Neural cell (in vitro differentiated cells): ENCODE results near the gene WDR54. TPM values are rescaled to one million over a fixed set of nuclear protein-coding genes. Genes with fewer than 3 reads are reported as not detected.

Experiments
- H2AFZ ChIP-seq: fragments of 200-600, 300-800 bp; sonication (generic), shearing (Covaris generic); 2 replicates; pipeline ENCODE4 v1.6.0; 2014; ENCODE audit warnings: low read depth, mild to moderate bottlenecking, antibody characterized with exemption, low read length, moderate library complexity
- H3F3A ChIP-seq: fragments of 200-600 bp; shearing (Covaris generic); 2 replicates; pipeline ENCODE4 v1.6.1; 2016; ENCODE audit warnings: mild to moderate bottlenecking, moderate library complexity, mixed read lengths, antibody characterized with exemption, low read length; ENCODE audit not compliant: insufficient read depth, poor library complexity, severe bottlenecking
- H3K27ac ChIP-seq: fragments of 200-600, 300-800 bp; sonication (generic), shearing (Covaris generic); 2 replicates; pipeline ENCODE4 v1.5.1; 2014; ENCODE audit warnings: mild to moderate bottlenecking, low read length, moderate library complexity
- H3K27me3 ChIP-seq: fragments of 300-800, 200-600 bp; sonication (generic), shearing (Covaris generic); 2 replicates; pipeline ENCODE4 v1.6.0; 2014; ENCODE audit warnings: mild to moderate bottlenecking, low read depth, low read length, moderate library complexity; ENCODE audit not compliant: insufficient read depth
- H3K36me3 ChIP-seq: fragments of 300-800, 200-600 bp; sonication (generic), shearing (Covaris generic); 2 replicates; pipeline ENCODE4 v1.5.1; 2014; ENCODE audit warnings: mild to moderate bottlenecking, antibody characterized with exemption, low read length, moderate library complexity; ENCODE audit not compliant: insufficient read depth
- H3K4me2 ChIP-seq: fragments of 300-800, 200-600 bp; sonication (generic), shearing (Covaris generic); 2 replicates; pipeline ENCODE4 v1.6.0; 2014; ENCODE audit warnings: mild to moderate bottlenecking, low read length
- H3K4me3 ChIP-seq: fragments of 300-800, 200-600 bp; sonication (generic), shearing (Covaris generic); 2 replicates; pipeline ENCODE4 v1.5.1; 2014; ENCODE audit warnings: mild to moderate bottlenecking, low read length, moderate library complexity
- H3K79me2 ChIP-seq: fragments of 200-600 bp; shearing (Covaris generic); replicated peaks from 2 replicates; pipeline ENCODE4 v1.6.0; 2014; ENCODE audit warnings: mild to moderate bottlenecking, low read length, moderate library complexity; ENCODE audit not compliant: insufficient read depth
- H3K9ac ChIP-seq: fragments of 300-800, 200-600 bp; sonication (generic), shearing (Covaris generic); 2 replicates; pipeline ENCODE4 v1.6.1; 2016; ENCODE audit warnings: mild to moderate bottlenecking, low read length, mixed read lengths
- H3K9me2 ChIP-seq: fragments of 200-600 bp; shearing (Covaris generic); 2 replicates; pipeline ENCODE4 v1.6.1; 2016; ENCODE audit warnings: mild to moderate bottlenecking, low read length, mixed read lengths; ENCODE audit not compliant: insufficient read depth
- H3K9me3 ChIP-seq: fragments of 200-600, 300-800 bp; sonication (generic), shearing (Covaris generic); 2 replicates; pipeline ENCODE4 v1.6.1; 2016; ENCODE audit warnings: mild to moderate bottlenecking, mixed run types, low read length, moderate library complexity, mixed read lengths
- H4K20me1 ChIP-seq: fragments of 200-600 bp; shearing (Covaris generic); 2 replicates; pipeline ENCODE4 v1.6.1; 2016; ENCODE audit warnings: mild to moderate bottlenecking, mixed run types; ENCODE audit not compliant: insufficient read depth
- CTCF ChIP-seq: fragments of 450-650 bp; IDR thresholded peaks from 2 replicates; pipeline ENCODE4 v1.5.1; 2014; ENCODE audit warnings: antibody characterized with exemption, mild to moderate bottlenecking, moderate library complexity; ENCODE audit not compliant: poor library complexity, severe bottlenecking
- EP300 ChIP-seq: fragments of 450-650 bp; conservative IDR thresholded peaks from 2 replicates; pipeline ENCODE4 v1.6.1; 2014; ENCODE audit warnings: antibody characterized with exemption, mild to moderate bottlenecking, moderate library complexity; ENCODE audit not compliant: poor library complexity, severe bottlenecking
- EZH2 ChIP-seq: fragments of 200-600, 300-800 bp; shearing (Covaris generic), sonication (generic); IDR thresholded peaks from 2 replicates; pipeline ENCODE4 v1.6.1; 2014; ENCODE audit warnings: antibody characterized with exemption, low read length, borderline replicate concordance, mild to moderate bottlenecking; ENCODE audit not compliant: insufficient read depth, poor library complexity, severe bottlenecking
- MXI1 ChIP-seq: fragments of 450-650 bp; conservative IDR thresholded peaks from 2 replicates; pipeline ENCODE4 v1.6.1; 2014; ENCODE audit warnings: antibody characterized with exemption, mild to moderate bottlenecking; ENCODE audit not compliant: poor library complexity, severe bottlenecking
- POLR2AphosphoS5 ChIP-seq: IDR thresholded peaks from 2 replicates; pipeline ENCODE4 v1.6.1; 2012
- RAD21 ChIP-seq: fragments of 450-650 bp; conservative IDR thresholded peaks from 2 replicates; pipeline ENCODE4 v1.6.1; 2014; ENCODE audit warnings: antibody characterized with exemption, mild to moderate bottlenecking, moderate library complexity
- REST ChIP-seq: IDR thresholded peaks from 2 replicates; pipeline ENCODE4 v1.6.1; 2012; ENCODE audit warnings: borderline replicate concordance
- SMC3 ChIP-seq: fragments of 450-650 bp; conservative IDR thresholded peaks from 2 replicates; pipeline ENCODE4 v1.6.1; 2014; ENCODE audit warnings: antibody characterized with exemption, mild to moderate bottlenecking, moderate library complexity; ENCODE audit not compliant: poor library complexity
- TAF1 ChIP-seq: IDR thresholded peaks from 2 replicates; pipeline ENCODE4 v1.6.1; 2012; ENCODE audit warnings: low read depth
- polyA plus RNA-seq: library from polyadenylated mRNA; depleted of rRNA; stranded (reverse); fragments of >200 nt; gene quantifications from 2 replicates; pipeline ENCODE4 v1.2.3, GENCODE V29; 2014

WDR54 gene
- polyA plus RNA-seq, 1 donor from 2014 or later = 110 TPM

- Histone ChIP-seq H3F3A (no peaks in the 10 kb centered on the region), H3K4me3 (peak overlapping the region; percentile 92), H3K36me3 (peaks cover 3% of the 10 kb centered on the region), H3K27me3 (no peaks in the 10 kb centered on the region), H3K9ac (no peak overlapping the region), H3K4me2 (no peak overlapping the region), H3K9me2 (no peaks in the 10 kb centered on the region), H2AFZ (no peak overlapping the region), H3K9me3 (no peaks in the 10 kb centered on the region), H3K79me2 (peaks cover 72% of the 10 kb centered on the region), H4K20me1 (no peaks in the 10 kb centered on the region), H3K27ac (no peak overlapping the region)
- TF ChIP-seq TAF1 (no peak), POLR2AphosphoS5 (no peak), RAD21 (no peak)
Measured at GRCh38 chr2:74378007-74378406, 43.5 kb upstream of the WDR54 start.

GRCh38 chr2:74379851-74380789, 41.4 kb upstream of the WDR54 start, which contains the start of gene DCTN1:
TSS of gene DCTN1 (minus strand) at chr2:74380311. CDS start at chr2:74380037, 274 bp downstream.
- Histone ChIP-seq H2AFZ (peak within 1 kb of the TSS; percentile 57), H3K4me2 (peak within 1 kb of the TSS; percentile 86), H3K27me3 (no peaks in the 10 kb centered on the region), H3K9ac (peak within 1 kb of the TSS; percentile 89), H3K9me3 (no peaks in the 10 kb centered on the region), H3K27ac (peak within 1 kb of the TSS; percentile 89), H3F3A (no peaks in the 10 kb centered on the region), H3K79me2 (peaks cover 78% of the 10 kb centered on the region), H3K4me3 (peak within 1 kb of the TSS; percentile 92), H4K20me1 (no peaks in the 10 kb centered on the region), H3K9me2 (no peaks in the 10 kb centered on the region), H3K36me3 (peaks cover 3% of the 10 kb centered on the region)
- TF ChIP-seq RAD21 (peak; percentile 29), POLR2AphosphoS5 (peak; percentile 87), CTCF (no peak), MXI1 (peak; percentile 82), REST (no peak), SMC3 (peak; percentile 44), EP300 (no peak), TAF1 (peak; percentile 62), EZH2 (no peak)
